ENCODE data around the gene HAGHL.
"Not testable (repeated sequence)": the region's sequence is repeated elsewhere in the genome, so short reads cannot be mapped to it uniquely, and the experiment has no call there.

Gene HAGHL

GRCh38 chr16:687499-687898 is 39.4 kb upstream of the HAGHL start:
- DNase-seq (ENCODE audit: low spot score): no peak

- DNase-seq (ENCODE audit: low spot score): no peak
Measured at GRCh38 chr16:689175-689897, 37.6 kb upstream of the HAGHL start.

GRCh38 chr16:691242-691641 is 35.7 kb upstream of the HAGHL start:
- not testable (repeated sequence) for DNase-seq (ENCODE audit: low spot score)

- DNase-seq (ENCODE audit: low spot score): no peak
Measured at GRCh38 chr16:692356-693108, 34.4 kb upstream of the HAGHL start.

- DNase-seq (ENCODE audit: low spot score): no peak
Measured at GRCh38 chr16:693364-693763, 33.5 kb upstream of the HAGHL start.

DNA sequence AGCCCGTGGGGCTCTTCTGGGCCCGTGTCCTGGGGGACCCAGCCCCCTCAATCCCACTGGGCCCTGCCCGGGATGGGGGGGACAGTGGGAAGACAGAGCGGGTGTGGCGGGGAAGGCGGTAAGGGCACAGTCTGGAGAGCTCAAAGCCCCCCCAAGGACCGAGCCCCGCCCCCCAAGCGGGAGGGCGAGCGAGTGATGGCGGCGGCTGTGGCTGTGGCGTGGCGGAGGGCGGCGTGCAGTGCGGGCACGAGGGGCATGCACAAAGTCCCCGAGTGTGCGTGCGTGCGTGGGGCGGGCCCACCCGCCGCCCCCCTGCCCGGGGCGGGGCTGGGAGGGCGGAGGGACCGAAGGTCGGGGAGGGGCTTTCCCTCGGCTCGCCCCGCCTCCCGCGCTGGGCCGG is 33.1 kb upstream of the HAGHL start:
- no peak for DNase-seq (ENCODE audit: low spot score)

DNA sequence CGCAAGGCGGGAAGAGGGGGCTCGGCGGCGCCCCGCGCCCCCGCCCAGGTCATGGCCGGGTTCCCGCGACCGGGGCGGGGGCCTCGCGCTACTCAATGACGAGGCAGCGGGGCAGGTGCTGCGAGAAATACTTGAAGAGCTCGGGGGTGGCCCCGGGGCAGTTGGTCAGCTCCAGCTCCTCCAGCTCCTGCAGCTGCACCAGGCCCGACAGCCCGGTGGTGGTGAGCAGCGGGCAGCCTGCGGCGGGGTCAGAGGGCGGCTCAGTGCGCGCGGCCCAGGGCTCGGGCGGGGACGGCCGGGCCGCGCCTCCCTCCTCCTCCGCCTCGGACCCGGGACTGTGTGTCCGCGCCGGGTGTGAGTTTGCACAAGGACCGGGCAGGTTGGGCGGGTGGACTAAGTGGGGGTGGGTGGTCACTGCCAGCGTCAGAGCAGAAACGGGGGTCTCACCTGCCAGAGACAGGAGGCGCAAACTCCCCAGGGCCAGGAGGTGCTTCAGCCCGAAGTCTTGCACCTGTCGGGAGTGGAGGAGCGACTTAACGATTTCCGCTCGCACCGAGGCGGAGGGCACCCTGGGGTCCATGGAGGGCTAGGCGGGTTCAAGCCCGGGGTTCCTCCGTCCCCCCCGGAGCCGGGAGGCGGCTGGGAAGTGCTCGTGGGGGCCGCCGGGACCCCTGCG is 32.6 kb upstream of the HAGHL start:
- DNase-seq (ENCODE audit: low spot score): no peak

GRCh38 chr16:694863-695354 is 32.0 kb upstream of the HAGHL start:
- DNase-seq (ENCODE audit: low spot score): no peak

DNA sequence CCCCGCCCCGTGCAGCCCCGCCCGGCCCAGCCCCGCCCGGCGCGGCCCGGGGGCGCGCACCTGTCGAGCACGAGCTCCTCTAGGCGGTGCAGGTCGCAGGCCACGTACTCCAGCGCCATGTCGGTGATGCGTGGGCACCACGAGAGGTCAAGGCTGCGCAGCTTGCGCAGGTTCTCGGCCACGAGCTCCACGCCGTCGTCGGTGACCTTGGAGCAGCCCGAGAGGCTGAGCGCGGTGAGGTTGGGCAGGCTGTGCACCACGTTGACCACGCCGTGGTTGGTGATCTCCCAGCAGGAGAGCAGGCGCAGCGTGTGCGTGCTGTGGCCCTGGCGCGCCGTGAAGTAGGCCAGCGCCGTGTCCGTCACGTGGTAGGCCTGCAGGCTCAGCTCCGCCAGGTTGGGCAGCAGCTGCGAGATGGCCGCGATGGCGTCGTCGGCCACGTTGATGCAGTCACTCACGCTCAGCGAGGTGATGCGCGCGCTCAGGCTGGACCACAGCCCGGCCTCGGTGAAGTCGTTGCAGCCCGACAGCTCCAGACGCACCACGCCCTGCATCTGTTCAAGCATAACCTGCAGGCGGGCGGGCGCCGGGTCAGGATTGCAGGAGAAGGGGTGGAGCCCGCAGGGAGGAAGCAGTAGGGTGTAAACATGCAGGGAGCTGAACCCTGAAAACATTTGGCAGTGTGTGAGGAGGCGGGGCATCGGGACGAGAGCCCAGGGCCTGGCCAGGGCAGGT is 31.4 kb upstream of the HAGHL start:
- no peak for DNase-seq (ENCODE audit: low spot score)

GRCh38 chr16:698911-699671 is 27.8 kb upstream of the HAGHL start:
- DNase-seq (ENCODE audit: low spot score): no peak

DNA sequence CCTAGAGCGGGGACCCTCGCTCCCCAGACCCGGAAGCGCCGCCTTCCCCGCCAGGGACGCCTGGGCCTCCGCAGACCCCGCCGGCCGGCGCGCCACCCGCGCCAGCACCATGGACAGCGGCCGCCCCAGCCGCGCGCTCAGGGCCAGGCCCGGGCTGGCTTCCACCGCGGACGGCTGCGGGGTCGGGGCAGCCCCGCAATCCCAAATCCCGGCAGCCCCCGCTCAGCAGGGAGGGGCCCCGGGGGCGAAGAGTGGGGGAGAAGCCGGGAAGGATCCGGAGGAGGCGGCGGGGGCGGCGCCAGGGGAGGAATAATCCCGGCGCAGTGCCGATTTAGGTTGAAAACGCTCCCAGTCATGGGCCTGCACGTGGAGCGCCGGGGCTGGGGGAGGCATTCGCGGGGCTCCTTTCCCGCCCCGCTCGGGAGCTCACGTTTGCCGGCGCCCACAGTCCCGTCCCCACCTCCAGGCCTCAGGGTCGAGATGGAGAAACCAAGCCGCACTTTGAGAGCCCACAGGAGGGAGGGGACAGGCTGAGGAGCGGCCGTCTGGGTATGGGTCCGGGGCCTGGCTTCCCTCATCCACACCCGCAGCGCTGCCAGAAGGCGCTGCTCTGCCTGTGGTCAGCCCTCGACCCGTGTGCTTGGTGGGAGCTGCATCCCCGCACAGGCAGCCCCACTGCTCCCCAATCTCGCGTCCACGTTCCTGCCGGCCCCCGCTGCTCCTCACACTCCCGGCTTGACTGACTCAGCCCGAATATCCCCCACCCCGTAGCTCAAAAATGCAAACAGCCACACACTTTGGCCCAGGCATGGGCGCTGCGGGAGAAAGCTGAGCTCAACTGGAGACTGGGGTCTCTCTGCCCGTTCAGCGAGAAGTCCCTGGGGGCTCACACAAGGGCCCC is 26.0 kb upstream of the HAGHL start:
- DNase-seq (ENCODE audit: low spot score): no peak

- DNase-seq (ENCODE audit: low spot score): no peak
Measured at GRCh38 chr16:702341-702740, 24.6 kb upstream of the HAGHL start.

GRCh38 chr16:703406-703805 is 23.5 kb upstream of the HAGHL start:
- no peak for DNase-seq (ENCODE audit: low spot score)

DNA sequence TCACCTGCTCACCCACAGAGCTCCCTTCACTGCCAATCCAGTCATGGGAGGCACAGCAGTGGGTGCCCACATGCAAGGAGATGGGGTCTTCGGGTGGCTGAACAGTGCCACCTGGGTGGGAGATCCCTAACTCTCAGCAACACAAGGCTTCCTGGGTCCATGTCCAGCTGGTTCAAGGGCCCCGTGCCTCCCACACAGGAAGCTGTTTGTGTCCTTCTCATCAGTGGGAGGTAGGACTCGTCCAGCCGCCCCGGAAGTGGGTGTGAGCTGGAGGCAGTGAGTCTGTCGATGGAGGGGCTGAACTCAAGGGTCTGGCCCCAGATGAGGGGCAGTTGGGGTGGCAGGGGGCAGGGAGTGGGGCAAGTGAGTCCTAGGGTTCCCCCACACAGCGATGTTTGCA is 22.9 kb upstream of the HAGHL start:
- no peak for DNase-seq (ENCODE audit: low spot score)

DNA sequence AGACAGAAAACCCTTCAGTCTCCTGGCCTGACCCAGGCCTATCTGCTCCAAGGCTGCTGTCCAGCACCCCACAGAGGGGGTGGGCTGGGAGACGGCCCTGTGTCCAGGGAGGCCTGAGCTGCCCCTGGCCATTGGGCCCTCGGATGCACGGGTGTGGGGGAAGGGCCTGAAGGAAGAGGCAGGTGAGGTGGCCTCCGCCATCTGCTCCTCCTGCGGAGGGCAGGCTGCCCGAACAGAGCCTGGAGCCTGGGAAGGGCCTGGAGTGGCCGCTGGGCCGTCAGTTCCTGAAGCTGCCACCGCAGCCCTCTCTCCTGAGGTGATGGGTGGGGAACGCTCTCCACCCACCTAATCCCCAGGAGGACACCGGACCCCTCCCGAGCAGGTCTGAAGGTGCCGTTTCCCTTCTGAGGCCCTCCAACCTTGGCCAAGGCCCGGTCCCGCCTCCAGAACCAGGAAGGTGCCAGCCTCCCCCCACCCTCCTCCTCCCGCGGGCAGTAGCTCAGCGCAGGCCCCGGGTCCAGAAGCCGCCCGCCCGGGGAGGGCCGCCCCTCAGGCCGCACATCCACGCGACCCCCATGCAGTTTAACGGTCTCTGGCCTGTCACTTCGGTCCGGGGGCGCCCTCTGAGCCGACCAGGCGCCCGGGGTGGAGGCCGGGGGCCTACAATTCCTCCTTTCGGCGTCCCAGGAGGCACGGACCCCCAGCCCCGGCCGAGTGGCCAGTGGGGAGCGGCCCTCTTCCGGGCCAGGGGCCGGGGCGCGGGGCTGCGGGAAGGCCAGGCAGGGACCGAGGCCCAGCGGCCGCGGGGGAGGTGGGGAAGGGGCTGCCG is 22.1 kb upstream of the HAGHL start:
- no peak for DNase-seq (ENCODE audit: low spot score)

GRCh38 chr16:705431-706188 is 21.3 kb upstream of the HAGHL start, which contains the start of gene FBXL16:
Gene FBXL16 (minus strand): TSS chr16:705801. CDS start chr16:697405, 8,396 bp downstream.
- no peak for DNase-seq (ENCODE audit: low spot score)

DNA sequence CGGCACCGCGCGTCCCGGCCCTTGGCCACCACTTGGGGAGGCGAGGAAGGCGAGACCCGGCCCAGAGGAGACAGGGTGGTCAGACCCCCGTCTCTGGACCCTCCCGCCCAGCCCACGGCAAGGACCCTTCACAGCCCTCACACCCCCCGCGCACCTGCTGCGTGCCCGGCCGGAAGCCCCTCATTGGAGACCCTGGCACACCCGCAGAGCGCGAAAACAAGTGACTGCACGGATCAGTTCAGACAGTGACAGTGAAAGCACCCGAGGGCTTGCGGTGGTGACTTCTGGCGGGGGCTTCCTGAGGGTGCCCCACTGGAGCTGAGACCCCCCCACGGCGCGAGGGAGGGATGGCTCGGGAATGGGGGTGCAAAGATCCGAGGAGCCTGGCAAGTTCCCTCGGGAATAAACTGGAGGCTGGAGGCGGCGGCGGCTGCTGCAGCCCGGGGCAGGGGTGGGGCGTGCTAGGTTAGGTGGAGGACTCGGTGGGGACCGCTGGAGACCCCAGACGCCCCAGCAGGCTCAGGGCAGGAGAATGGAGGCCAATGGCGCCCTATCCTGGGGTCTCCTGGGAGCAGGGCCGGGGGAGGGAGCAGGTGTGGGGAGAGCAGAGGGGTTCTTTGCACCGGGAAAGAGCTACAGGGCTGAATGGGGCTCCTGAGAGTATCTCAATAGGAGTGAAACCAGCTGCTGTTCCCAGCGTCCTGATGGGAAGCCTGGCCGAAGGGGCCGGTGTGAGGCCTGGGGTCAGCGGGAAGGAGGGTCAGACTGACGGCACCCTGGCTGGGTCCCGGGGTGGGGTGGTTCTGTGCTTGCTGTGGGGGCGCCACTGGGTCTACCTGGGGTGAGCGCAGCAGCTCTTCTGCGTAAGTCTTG is 20.5 kb upstream of the HAGHL start:
- no peak for DNase-seq (ENCODE audit: low spot score)

Data from hematopoietic multipotent progenitor cell treated with erythropoietin and hydrocortisone succinate and interleukin-3 and kit ligand, for 17 days (in vitro differentiated cells).